Mucosa of descending colon (tissue), 3 donors: ENCODE data around the gene RILP. TPM values are rescaled to one million over a fixed set of nuclear protein-coding genes. Genes with fewer than 3 reads are reported as not detected.
"Not testable (repeated sequence)": the region's sequence is repeated elsewhere in the genome, so short reads cannot be mapped to it uniquely, and the experiment has no call there.

Experiments used
- ATAC-seq: fragments of 200-7000 bp; cut with Tn5 transposase; one replicate; pipeline ENCODE4 v1.9.1; 2020; ENCODE audit warnings: mild to moderate bottlenecking, moderate library complexity
- DNase-seq, 3 donors: peaks; one replicate each; pipeline ENCODE4 v3.0.0-alpha.2; 2020
- H3K36me3 ChIP-seq: fragments of 200-600 bp; one replicate; pipeline ENCODE4 v1.8.0; 2021; ENCODE audit warnings: low read depth, mild to moderate bottlenecking
- H3K4me1 ChIP-seq: fragments of 200-600 bp; one replicate; pipeline ENCODE4 v1.8.0; 2021; ENCODE audit warnings: low read depth, mild to moderate bottlenecking
- H3K4me3 ChIP-seq: fragments of 200-600 bp; one replicate; pipeline ENCODE4 v1.8.0; 2021; ENCODE audit warnings: mild to moderate bottlenecking
- H3K9me3 ChIP-seq: fragments of 200-600 bp; one replicate; pipeline ENCODE4 v1.8.0; 2021; ENCODE audit warnings: mild to moderate bottlenecking
- CTCF ChIP-seq: fragments of 200-600 bp; IDR thresholded peaks from one replicate; pipeline ENCODE4 v1.8.0; 2022; ENCODE audit warnings: antibody characterized with exemption, mild to moderate bottlenecking
- intact Hi-C, 2 donors: fragments of 100-400 bp; cut with DNase I in 1 of 2; cut with micrococcal nuclease in 1 of 2; formaldehyde crosslinking; loops; one replicate each; pipeline versions ENCODE4 v1.11.0 to v1.11.1; 2022; cut with DNase I, micrococcal nuclease
- total RNA-seq, 3 donors: library from RNA; stranded (reverse); fragmentation: NEBNext Ultra II Directional in 2 of 3; extraction: Animal tissue kit (Norgen Biotek cat#: 25700) in 2 of 3; gene quantifications; one replicate each; pipeline versions ENCODE4 v1.2.1 to v1.2.4, GENCODE V29; 2021 to 2023
- donor health status: DM: no; HTN: no; CAD: no; lungs with moderate emphysema.
- donor health status: DM: no; HTN: no; CAD: no.
- donor health status: DM: no; HTN: yes; CAD: no.

The RILP gene
- total RNA-seq, 3 donors from 2014 or later, result 33.3 to 71.6 (median 41.0) TPM

GRCh38 chr17:1686086-1686485 lies 36.4 kb upstream of the RILP start:
- peaks cover 17% of the 10 kb centered on the region for H3K4me1 ChIP-seq
- no peak overlapping the region for H3K4me3 ChIP-seq
- ATAC-seq (no peak), DNase-seq (no peak)
- H3K36me3 ChIP-seq, result peaks cover 5% of the 10 kb centered on the region
- no peak for TF ChIP-seq CTCF
- intact Hi-C loops, result no loop called here
- no peaks in the 10 kb centered on the region for H3K9me3 ChIP-seq

GRCh38 chr17:1684378-1685189 lies 34.9 kb upstream of the RILP start, which contains the start of gene PRPF8:
TSS of gene PRPF8 (minus strand) at chr17:1684867. CDS start at chr17:1684571, 296 bp downstream.
- no peaks in the 10 kb centered on the region for H3K9me3 ChIP-seq
- peak within 1 kb of the TSS; percentile 80 for H3K4me3 ChIP-seq
- H3K4me1 ChIP-seq, result peaks cover 17% of the 10 kb centered on the region
- TF ChIP-seq CTCF, result no peak
- peak; percentile 100 for ATAC-seq
- intact Hi-C loops, result no loop called here
- peak; percentile 98 for DNase-seq
- peaks cover 5% of the 10 kb centered on the region for H3K36me3 ChIP-seq

GRCh38 chr17:1683459-1683858 lies 33.8 kb upstream of the RILP start:
- Histone ChIP-seq H3K9me3 (no peaks in the 10 kb centered on the region), H3K4me1 (peaks cover 17% of the 10 kb centered on the region), H3K4me3 (no peak overlapping the region), H3K36me3 (peaks cover 13% of the 10 kb centered on the region)
- no peak for DNase-seq
- intact Hi-C loops, result no loop called here
- no peak for TF ChIP-seq CTCF
- ATAC-seq, result no peak

GRCh38 chr17:1676401-1676800 lies 26.7 kb upstream of the RILP start:
- intact Hi-C loops, result no loop called here
- no peak overlapping the region for H3K4me3 ChIP-seq
- H3K9me3 ChIP-seq, result no peaks in the 10 kb centered on the region
- TF ChIP-seq CTCF, result no peak
- no peak for ATAC-seq
- H3K36me3 ChIP-seq, result peaks cover 43% of the 10 kb centered on the region
- H3K4me1 ChIP-seq, result no peaks in the 10 kb centered on the region
- no peak for DNase-seq

GRCh38 chr17:1673041-1673785 lies 23.5 kb upstream of the RILP start:
- ATAC-seq (no peak), DNase-seq (no peak)
- peaks cover 5% of the 10 kb centered on the region for H3K4me1 ChIP-seq
- no peaks in the 10 kb centered on the region for H3K9me3 ChIP-seq
- intact Hi-C loops, result no loop called here
- TF ChIP-seq CTCF, result no peak
- H3K36me3 ChIP-seq, result peaks cover 35% of the 10 kb centered on the region
- H3K4me3 ChIP-seq, result no peak overlapping the region

- not testable (repeated sequence) for H3K9me3 ChIP-seq, DNase-seq, H3K4me3 ChIP-seq, H3K4me1 ChIP-seq, ATAC-seq
- intact Hi-C loops, result loop anchor here in 1 of 2 donors (10.0 kb wide), 1 partner anchor 201 kb away; no protein-coding TSS in a partner anchor
- peaks cover 26% of the 10 kb centered on the region for H3K36me3 ChIP-seq
Observed at GRCh38 chr17:1663934-1664333, 14.3 kb upstream of the RILP start.
